ENCODE data around the gene SPNS2. TPM values are rescaled to one million over a fixed set of nuclear protein-coding genes. Genes with fewer than 3 reads are reported as not detected.

The SPNS2 gene
- total RNA-seq, 1 experiment from 2014 or later = 1.9 TPM

GRCh38 chr17:4523946-4524345 lies 25.3 kb downstream of the SPNS2 start:
- no peaks in the 10 kb centered on the region for H3K36me3 ChIP-seq (ENCODE audit: control insufficient read depth, insufficient read depth, low read length)
- POLR2A ChIA-PET = no interaction called here
- in situ Hi-C loops (cut with HindIII; ENCODE audit: low pct_unique_long_range_greater_than_20kb, low sequenced_read_pairs) = no loop called here
- no peak overlapping the region for H3K4me3 ChIP-seq (ENCODE audit: low read depth in 2 of 2, low read length in 2 of 2)
- H3K4me1 ChIP-seq (ENCODE audit: control insufficient read depth, insufficient read depth, low read length) = no peaks in the 10 kb centered on the region
- ATAC-seq = no peak
- H3K9me3 ChIP-seq (ENCODE audit: control insufficient read depth, insufficient read depth, low read depth, low read length) = no peaks in the 10 kb centered on the region
- CTCF ChIA-PET = no interaction called here
- H3K27ac ChIP-seq (ENCODE audit: low read length) = no peak overlapping the region
- no TSS peak for BruUV-seq (replicated peaks)
- TF ChIP-seq CTCF (IDR thresholded peaks at IDR 0.05) (no peak), TCF7L2 (IDR thresholded peaks at IDR 0.05; ENCODE audit: low read depth, low read length) (no peak), POLR2AphosphoS5 (IDR thresholded peaks at IDR 0.05; ENCODE audit: low read depth, low read length) (no peak), SIN3A (IDR thresholded peaks at IDR 0.05; ENCODE audit: borderline replicate concordance, insufficient read depth, low read depth, low read length) (no peak), REST (IDR thresholded peaks at IDR 0.05; ENCODE audit: insufficient read depth in 1 of 2, low read depth in 2 of 2, low read length in 1 of 2) (no peak)
- intact Hi-C loops (cut with micrococcal nuclease; ENCODE audit: unreplicated experiment) = no loop called here
- H3K27me3 ChIP-seq (ENCODE audit: control insufficient read depth, insufficient read depth, low read length) = no peaks in the 10 kb centered on the region
- no peak for DNase-seq (ENCODE audit: low read depth, low spot score)

- no TSS peak for BruUV-seq (replicated peaks)
- in situ Hi-C loops (cut with HindIII; ENCODE audit: low pct_unique_long_range_greater_than_20kb, low sequenced_read_pairs) = no loop called here
- Histone ChIP-seq H3K9me3 (ENCODE audit: control insufficient read depth, insufficient read depth, low read depth, low read length) (no peaks in the 10 kb centered on the region), H3K27me3 (ENCODE audit: control insufficient read depth, insufficient read depth, low read length) (no peaks in the 10 kb centered on the region), H3K4me1 (ENCODE audit: control insufficient read depth, insufficient read depth, low read length) (no peaks in the 10 kb centered on the region), H3K27ac (ENCODE audit: low read length) (no peak overlapping the region), H3K4me3 (ENCODE audit: low read depth in 2 of 2, low read length in 2 of 2) (no peak overlapping the region), H3K36me3 (ENCODE audit: control insufficient read depth, insufficient read depth, low read length) (no peaks in the 10 kb centered on the region)
- POLR2A ChIA-PET = no interaction called here
- ATAC-seq (no peak), DNase-seq (ENCODE audit: low read depth, low spot score) (no peak)
- no peak for TF ChIP-seq CTCF (IDR thresholded peaks at IDR 0.05)
- TF ChIP-seq TCF7L2 (IDR thresholded peaks at IDR 0.05; ENCODE audit: low read depth, low read length) = no peak
- no peak for TF ChIP-seq REST (IDR thresholded peaks at IDR 0.05; ENCODE audit: insufficient read depth in 1 of 2, low read depth in 2 of 2, low read length in 1 of 2)
- no peak for TF ChIP-seq POLR2AphosphoS5 (IDR thresholded peaks at IDR 0.05; ENCODE audit: low read depth, low read length)
- TF ChIP-seq SIN3A (IDR thresholded peaks at IDR 0.05; ENCODE audit: borderline replicate concordance, insufficient read depth, low read depth, low read length) = no peak
- intact Hi-C loops (cut with micrococcal nuclease; ENCODE audit: unreplicated experiment) = no loop called here
- CTCF ChIA-PET = interaction anchor here (0.7 kb wide), 1 partner anchor 103 kb away, joined by 5 read pairs; no protein-coding TSS in a partner anchor
These were observed 27.2 kb downstream of the SPNS2 start for GRCh38 chr17:4525691-4526397.

Measured in Panc1 (cell line).